ENCODE measurements around the gene PLA2G2F. TPM values are rescaled to one million over a fixed set of nuclear protein-coding genes. Genes with fewer than 3 reads are reported as not detected.
A peak's percentile ranks its signal among the peaks of the same experiment; 100 is the strongest.

The PLA2G2F gene
- total RNA-seq, 1 experiment from 2014 or later, result not detected

DNA sequence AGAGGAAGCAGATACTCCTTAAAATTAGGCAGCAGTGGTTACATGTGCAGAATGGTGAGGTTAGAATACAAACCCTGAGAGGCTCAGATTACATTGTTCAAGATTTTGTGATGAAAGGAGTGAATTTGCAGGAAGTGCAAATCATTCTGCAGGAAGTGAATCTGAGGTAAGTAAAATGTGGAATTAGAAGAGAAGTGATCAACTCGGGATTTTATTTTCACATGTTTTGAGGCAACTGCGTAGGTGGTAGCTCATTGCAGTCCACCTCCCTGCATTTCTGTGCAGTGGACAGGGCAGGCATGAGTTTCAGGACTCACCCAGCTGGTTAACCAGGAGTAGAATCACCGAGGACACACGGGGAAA is 49.3 kb downstream of the PLA2G2F start:
- no peak for DNase-seq (ENCODE audit: low read depth)

- no peak for DNase-seq (ENCODE audit: low read depth)
Observed at GRCh38 chr1:20189664-20190063, 50.5 kb downstream of the PLA2G2F start.

DNA sequence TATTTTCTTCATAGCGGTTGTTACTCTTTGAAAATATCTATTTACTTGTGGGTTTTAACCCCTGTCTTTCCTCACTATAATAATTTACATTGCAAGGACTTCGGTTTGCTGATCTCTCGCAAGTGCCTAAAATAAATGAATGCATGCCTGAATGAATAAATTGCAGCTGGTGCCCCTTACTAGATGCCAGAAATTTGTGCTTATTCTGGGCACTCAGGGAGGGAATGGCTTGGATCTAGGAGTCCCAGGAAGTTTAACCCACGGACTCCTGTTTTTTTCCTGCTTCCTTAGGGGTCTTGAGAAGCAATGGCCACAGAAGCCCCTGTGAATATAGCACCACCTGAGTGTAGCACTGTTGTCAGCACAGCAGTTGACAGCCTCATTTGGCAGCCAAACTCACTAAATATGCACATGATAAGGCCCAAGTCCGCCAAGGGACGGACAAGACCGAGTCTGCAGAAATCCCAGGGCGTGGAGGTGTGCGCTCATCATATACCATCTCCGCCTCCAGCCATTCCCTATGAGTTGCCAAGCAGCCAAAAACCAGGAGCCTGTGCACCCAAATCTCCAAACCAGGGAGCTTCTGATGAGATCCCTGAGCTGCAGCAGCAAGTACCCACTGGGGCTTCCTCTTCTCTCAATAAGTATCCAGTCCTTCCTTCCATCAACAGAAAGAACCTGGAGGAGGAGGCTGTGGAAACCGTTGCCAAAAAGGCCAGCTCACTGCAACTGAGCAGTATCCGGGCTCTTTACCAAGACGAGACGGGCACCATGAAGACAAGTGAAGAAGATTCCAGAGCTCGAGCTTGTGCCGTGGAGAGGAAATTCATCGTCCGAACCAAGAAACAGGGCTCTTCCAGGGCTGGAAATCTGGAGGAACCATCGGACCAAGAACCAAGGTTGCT is 51.4 kb downstream of the PLA2G2F start:
- DNase-seq (ENCODE audit: low read depth), result no peak

DNA sequence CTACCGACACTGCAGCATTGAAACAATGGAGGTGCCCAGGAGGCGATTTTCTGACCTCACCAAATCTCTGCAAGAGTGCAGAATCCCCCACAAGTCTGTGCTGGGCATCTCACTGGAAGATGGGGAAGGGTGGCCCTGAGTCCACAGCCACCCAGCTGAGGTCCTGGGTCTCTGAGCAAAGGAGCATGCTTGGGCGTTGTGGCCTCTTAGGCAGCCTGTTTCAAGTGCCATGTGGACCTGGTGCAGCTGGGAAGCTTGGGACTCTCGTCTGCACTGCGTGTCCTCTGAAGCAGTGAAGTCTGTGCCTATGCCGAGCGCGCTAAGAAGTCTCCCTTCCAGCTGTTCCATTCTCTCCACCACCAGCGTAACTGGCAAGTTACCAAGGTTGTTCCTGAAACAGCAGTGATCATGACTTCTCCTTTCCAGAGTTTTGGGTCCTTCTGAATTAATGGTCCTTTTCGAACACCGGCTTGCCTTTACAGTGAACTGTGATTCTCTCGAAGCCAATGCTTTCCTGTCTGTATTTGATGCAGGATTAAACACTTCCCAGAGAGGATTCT is 52.2 kb downstream of the PLA2G2F start:
- no peak for DNase-seq (ENCODE audit: low read depth)

- DNase-seq (ENCODE audit: low read depth), result peak; percentile 32
Observed at GRCh38 chr1:20192364-20192763, 53.2 kb downstream of the PLA2G2F start.

DNA sequence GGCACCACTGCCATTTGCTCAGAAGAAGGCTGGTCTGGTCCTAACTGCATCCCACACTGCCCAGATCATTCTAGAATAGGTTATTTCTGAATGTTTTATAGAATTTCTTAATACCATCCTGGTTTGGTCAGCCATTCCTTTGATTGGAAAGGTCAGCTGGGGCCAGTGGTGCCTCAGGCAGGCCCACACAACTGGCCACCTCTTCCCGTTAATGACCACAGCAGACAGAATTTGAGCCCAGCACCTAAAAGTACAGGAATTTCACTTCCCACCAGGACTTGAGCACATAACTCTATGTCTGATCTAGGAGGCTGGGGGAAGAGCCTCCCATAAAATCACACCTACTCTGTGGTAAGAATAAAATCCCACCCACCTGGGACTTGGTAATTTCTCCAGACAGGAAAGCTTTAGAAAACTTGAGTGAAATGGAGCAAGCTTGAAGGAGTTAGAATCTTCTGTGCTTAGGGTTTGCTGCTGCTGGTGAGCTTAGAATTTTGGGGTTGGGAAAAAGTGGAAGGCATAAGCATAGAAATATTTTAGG is 53.8 kb downstream of the PLA2G2F start:
- DNase-seq (ENCODE audit: low read depth), result no peak

DNA sequence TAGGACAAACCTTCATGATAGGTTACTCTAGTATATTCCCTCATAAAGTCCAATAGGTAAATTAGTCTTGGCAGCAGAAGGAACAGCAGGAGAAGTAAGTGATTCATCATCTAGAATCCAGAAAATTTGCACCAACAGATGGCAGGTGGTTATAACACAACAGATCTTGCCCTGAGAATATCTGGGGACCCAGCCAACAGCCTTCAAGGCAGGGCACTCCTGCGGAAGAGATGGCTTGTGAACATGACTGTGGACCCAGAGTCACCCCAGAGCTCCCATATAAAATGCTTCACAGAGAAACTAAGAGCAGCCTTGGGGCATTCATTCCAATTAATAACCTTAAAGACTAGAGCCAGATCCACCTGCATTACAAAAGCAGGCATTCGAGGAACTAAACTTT is 55.1 kb downstream of the PLA2G2F start:
- peak; percentile 32 for DNase-seq (ENCODE audit: low read depth)

DNA sequence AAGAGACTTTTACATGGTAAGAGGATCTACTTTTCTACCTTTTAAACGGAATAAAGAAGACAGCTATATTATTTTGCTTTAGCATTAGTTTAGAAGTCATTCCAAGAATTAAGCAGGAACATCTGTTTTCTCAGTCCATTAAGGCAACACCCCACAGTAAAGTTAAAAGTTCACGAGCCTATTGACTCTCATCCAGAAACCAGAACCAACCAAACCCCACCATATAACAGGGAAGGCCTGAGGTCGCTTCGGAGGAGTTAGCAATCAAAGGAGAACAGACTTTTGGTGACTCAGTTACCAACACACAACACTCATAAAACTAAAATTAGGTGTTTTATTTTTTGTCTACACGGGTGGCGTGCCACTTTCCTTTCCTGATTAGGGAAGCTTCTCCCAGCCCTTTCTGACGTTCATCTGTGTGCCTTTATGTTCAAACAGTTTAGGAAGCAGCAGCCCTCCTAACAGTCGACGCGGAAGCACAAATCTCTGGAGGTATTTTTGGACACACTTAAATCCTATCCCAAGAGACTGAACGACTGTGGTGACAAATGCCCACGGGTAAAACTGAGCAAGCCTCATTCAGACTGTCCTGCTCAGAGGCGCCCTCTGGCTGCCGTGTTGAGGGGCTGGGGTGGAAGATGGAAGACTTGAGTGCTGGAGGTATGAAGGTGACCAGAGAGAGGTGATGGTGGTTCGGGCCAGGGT is 55.8 kb downstream of the PLA2G2F start:
- DNase-seq (ENCODE audit: low read depth), result peak; percentile 57

DNA sequence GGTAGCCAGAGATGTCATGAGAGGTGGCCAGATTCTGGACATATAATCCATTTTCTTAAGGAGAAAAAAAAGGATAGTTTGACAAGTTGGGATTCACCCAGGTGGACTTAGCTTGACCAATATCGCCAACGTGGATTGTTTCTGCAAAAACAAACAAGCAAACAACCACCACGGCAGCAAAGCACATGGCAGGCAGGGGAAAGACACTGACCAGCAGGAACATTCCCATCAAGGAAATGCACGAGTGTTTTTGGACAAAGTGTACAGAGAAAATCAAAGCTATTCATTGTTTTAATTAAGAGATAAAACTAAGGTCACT is 56.3 kb downstream of the PLA2G2F start:
- no peak for DNase-seq (ENCODE audit: low read depth)

- DNase-seq (ENCODE audit: low read depth), result no peak
Observed at GRCh38 chr1:20197329-20197791, 58.2 kb downstream of the PLA2G2F start.

DNA sequence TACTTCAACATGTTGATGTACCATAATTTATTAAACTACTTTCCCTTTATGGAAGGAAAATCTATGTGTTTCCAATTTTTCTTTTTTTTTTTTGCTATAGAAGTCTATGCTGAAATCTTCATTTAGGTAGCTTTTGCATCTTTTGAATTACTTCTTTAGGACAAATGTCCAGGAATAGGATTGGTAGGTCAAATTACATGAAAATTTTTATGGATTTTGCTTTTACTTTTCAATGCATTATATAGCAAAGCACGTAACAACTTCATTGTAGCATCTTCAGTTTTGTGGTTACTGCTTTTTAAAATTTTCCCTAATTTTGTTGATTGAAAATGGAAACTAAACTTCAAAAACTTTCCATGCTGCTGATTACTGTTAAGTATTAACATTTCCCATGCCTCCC is 59.2 kb downstream of the PLA2G2F start:
- DNase-seq (ENCODE audit: low read depth), result no peak

GRCh38 chr1:20198918-20199317 is 59.8 kb downstream of the PLA2G2F start:
- DNase-seq (ENCODE audit: low read depth), result no peak

DNA sequence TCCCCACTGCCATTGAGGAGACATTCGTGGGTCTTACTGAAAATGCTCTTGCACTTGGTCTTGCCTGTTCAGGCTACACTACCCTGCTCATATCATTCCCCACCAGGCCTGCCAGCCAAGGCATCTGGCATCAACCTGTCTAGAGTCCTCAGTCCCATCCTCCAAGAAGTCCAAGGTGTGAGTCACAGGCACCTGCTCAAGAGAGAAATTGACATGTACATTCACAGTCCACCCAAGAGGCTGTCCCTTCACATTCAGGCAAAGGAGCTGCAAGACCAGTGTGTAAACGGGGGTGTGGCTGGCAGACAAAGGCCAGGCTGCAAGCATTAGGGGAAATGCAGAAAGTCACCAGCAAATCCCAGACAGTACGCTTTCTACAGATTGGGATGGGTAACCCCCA is 60.3 kb downstream of the PLA2G2F start:
- no peak for DNase-seq (ENCODE audit: low read depth)

DNA sequence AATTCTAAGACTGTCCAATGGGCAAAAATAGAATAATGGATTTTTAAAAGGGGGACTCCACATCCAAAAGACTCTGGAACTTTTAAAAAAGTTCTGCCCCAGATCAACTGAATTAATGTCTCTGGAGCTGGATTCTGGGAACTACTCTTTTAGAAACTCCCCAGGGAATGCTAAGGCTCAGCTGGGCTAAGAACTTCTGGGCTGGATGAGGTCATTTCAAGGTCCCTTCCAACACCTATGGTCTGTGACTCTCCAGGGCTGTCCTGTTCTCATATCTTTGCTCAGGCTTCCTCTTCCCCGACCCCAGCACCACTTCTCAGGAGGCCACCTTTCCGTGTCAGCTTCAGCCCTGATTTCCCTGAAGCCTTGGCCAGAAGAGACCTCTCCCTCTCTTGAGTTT is 60.7 kb downstream of the PLA2G2F start:
- DNase-seq (ENCODE audit: low read depth), result no peak

Other genes starting within 250 kb of the PLA2G2F start
- not detected in 2 replicates for gene PLA2G2E, start 215.7 kb upstream of the PLA2G2F start, total RNA-seq (2014; rRNA removed; shearing (Covaris generic))
- not detected in 2 replicates for gene PLA2G2A, start 159.7 kb upstream of the PLA2G2F start, total RNA-seq (2014; rRNA removed; shearing (Covaris generic))
- gene PLA2G5, start 69.1 kb upstream of the PLA2G2F start, total RNA-seq (2014; rRNA removed; shearing (Covaris generic)), result 0.84 and 2.1 TPM in 2 replicates
- not detected in 2 replicates for gene PLA2G2D, start 19.8 kb upstream of the PLA2G2F start, total RNA-seq (2014; rRNA removed; shearing (Covaris generic))
- not detected in 2 replicates for gene UBXN10, start 46.8 kb downstream of the PLA2G2F start, total RNA-seq (2014; rRNA removed; shearing (Covaris generic))
- not detected in 2 replicates for gene PLA2G2C, start 47.2 kb downstream of the PLA2G2F start, total RNA-seq (2014; rRNA removed; shearing (Covaris generic))
- not detected in 2 replicates for gene VWA5B1, start 151.6 kb downstream of the PLA2G2F start, total RNA-seq (2014; rRNA removed; shearing (Covaris generic))